Neural cell (in vitro differentiated cells): ENCODE measurements around the gene ZCCHC24. TPM values are rescaled to one million over a fixed set of nuclear protein-coding genes. Genes with fewer than 3 reads are reported as not detected.
"Not testable (repeated sequence)": the region's sequence is repeated elsewhere in the genome, so short reads cannot be mapped to it uniquely, and the experiment has no call there.

ENCODE experiments used
- H2AFZ ChIP-seq: fragments of 200-600, 300-800 bp; sonication (generic), shearing (Covaris generic); 2 replicates; pipeline ENCODE4 v1.6.0; 2014; ENCODE audit warnings: low read depth, mild to moderate bottlenecking, antibody characterized with exemption, low read length, moderate library complexity
- H3F3A ChIP-seq: fragments of 200-600 bp; shearing (Covaris generic); 2 replicates; pipeline ENCODE4 v1.6.1; 2016; ENCODE audit warnings: mild to moderate bottlenecking, moderate library complexity, mixed read lengths, antibody characterized with exemption, low read length; ENCODE audit not compliant: insufficient read depth, poor library complexity, severe bottlenecking
- H3K27ac ChIP-seq: fragments of 200-600, 300-800 bp; sonication (generic), shearing (Covaris generic); 2 replicates; pipeline ENCODE4 v1.5.1; 2014; ENCODE audit warnings: mild to moderate bottlenecking, low read length, moderate library complexity
- H3K27me3 ChIP-seq: fragments of 300-800, 200-600 bp; sonication (generic), shearing (Covaris generic); 2 replicates; pipeline ENCODE4 v1.6.0; 2014; ENCODE audit warnings: mild to moderate bottlenecking, low read depth, low read length, moderate library complexity; ENCODE audit not compliant: insufficient read depth
- H3K36me3 ChIP-seq: fragments of 300-800, 200-600 bp; sonication (generic), shearing (Covaris generic); 2 replicates; pipeline ENCODE4 v1.5.1; 2014; ENCODE audit warnings: mild to moderate bottlenecking, antibody characterized with exemption, low read length, moderate library complexity; ENCODE audit not compliant: insufficient read depth
- H3K4me2 ChIP-seq: fragments of 300-800, 200-600 bp; sonication (generic), shearing (Covaris generic); 2 replicates; pipeline ENCODE4 v1.6.0; 2014; ENCODE audit warnings: mild to moderate bottlenecking, low read length
- H3K4me3 ChIP-seq: fragments of 300-800, 200-600 bp; sonication (generic), shearing (Covaris generic); 2 replicates; pipeline ENCODE4 v1.5.1; 2014; ENCODE audit warnings: mild to moderate bottlenecking, low read length, moderate library complexity
- H3K79me2 ChIP-seq: fragments of 200-600 bp; shearing (Covaris generic); replicated peaks from 2 replicates; pipeline ENCODE4 v1.6.0; 2014; ENCODE audit warnings: mild to moderate bottlenecking, low read length, moderate library complexity; ENCODE audit not compliant: insufficient read depth
- H3K9ac ChIP-seq: fragments of 300-800, 200-600 bp; sonication (generic), shearing (Covaris generic); 2 replicates; pipeline ENCODE4 v1.6.1; 2016; ENCODE audit warnings: mild to moderate bottlenecking, low read length, mixed read lengths
- H3K9me2 ChIP-seq: fragments of 200-600 bp; shearing (Covaris generic); 2 replicates; pipeline ENCODE4 v1.6.1; 2016; ENCODE audit warnings: mild to moderate bottlenecking, low read length, mixed read lengths; ENCODE audit not compliant: insufficient read depth
- H3K9me3 ChIP-seq: fragments of 200-600, 300-800 bp; sonication (generic), shearing (Covaris generic); 2 replicates; pipeline ENCODE4 v1.6.1; 2016; ENCODE audit warnings: mild to moderate bottlenecking, mixed run types, low read length, moderate library complexity, mixed read lengths
- H4K20me1 ChIP-seq: fragments of 200-600 bp; shearing (Covaris generic); 2 replicates; pipeline ENCODE4 v1.6.1; 2016; ENCODE audit warnings: mild to moderate bottlenecking, mixed run types; ENCODE audit not compliant: insufficient read depth
- CTCF ChIP-seq: fragments of 450-650 bp; IDR thresholded peaks from 2 replicates; pipeline ENCODE4 v1.5.1; 2014; ENCODE audit warnings: antibody characterized with exemption, mild to moderate bottlenecking, moderate library complexity; ENCODE audit not compliant: poor library complexity, severe bottlenecking
- EP300 ChIP-seq: fragments of 450-650 bp; conservative IDR thresholded peaks from 2 replicates; pipeline ENCODE4 v1.6.1; 2014; ENCODE audit warnings: antibody characterized with exemption, mild to moderate bottlenecking, moderate library complexity; ENCODE audit not compliant: poor library complexity, severe bottlenecking
- EZH2 ChIP-seq: fragments of 200-600, 300-800 bp; shearing (Covaris generic), sonication (generic); IDR thresholded peaks from 2 replicates; pipeline ENCODE4 v1.6.1; 2014; ENCODE audit warnings: antibody characterized with exemption, low read length, borderline replicate concordance, mild to moderate bottlenecking; ENCODE audit not compliant: insufficient read depth, poor library complexity, severe bottlenecking
- MXI1 ChIP-seq: fragments of 450-650 bp; conservative IDR thresholded peaks from 2 replicates; pipeline ENCODE4 v1.6.1; 2014; ENCODE audit warnings: antibody characterized with exemption, mild to moderate bottlenecking; ENCODE audit not compliant: poor library complexity, severe bottlenecking
- POLR2AphosphoS5 ChIP-seq: IDR thresholded peaks from 2 replicates; pipeline ENCODE4 v1.6.1; 2012
- RAD21 ChIP-seq: fragments of 450-650 bp; conservative IDR thresholded peaks from 2 replicates; pipeline ENCODE4 v1.6.1; 2014; ENCODE audit warnings: antibody characterized with exemption, mild to moderate bottlenecking, moderate library complexity
- REST ChIP-seq: IDR thresholded peaks from 2 replicates; pipeline ENCODE4 v1.6.1; 2012; ENCODE audit warnings: borderline replicate concordance
- SMC3 ChIP-seq: fragments of 450-650 bp; conservative IDR thresholded peaks from 2 replicates; pipeline ENCODE4 v1.6.1; 2014; ENCODE audit warnings: antibody characterized with exemption, mild to moderate bottlenecking, moderate library complexity; ENCODE audit not compliant: poor library complexity
- TAF1 ChIP-seq: IDR thresholded peaks from 2 replicates; pipeline ENCODE4 v1.6.1; 2012; ENCODE audit warnings: low read depth
- polyA plus RNA-seq: library from polyadenylated mRNA; depleted of rRNA; stranded (reverse); fragments of >200 nt; gene quantifications from 2 replicates; pipeline ENCODE4 v1.2.3, GENCODE V29; 2014

ZCCHC24 gene
- polyA plus RNA-seq, 1 donor from 2014 or later = not detected

DNA sequence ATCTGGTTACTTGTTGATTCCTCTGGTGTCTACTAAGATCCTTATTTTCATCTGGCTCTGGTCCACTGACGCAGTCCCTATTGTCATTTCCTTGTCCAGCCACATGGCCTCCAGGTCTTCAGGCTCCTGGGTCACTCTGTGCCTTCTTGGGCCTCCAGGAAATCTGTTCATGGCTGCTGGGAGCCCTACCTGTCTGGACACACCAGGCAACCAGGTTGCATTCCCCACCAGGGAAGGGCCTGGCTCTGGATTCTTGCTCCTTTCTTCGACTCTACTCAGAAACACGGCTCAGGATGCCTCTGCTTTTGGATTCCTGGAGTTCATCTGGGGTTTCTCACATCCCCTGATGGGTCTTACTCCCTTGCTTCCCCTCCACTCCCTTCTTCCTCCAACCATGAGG is 106.2 kb downstream of the ZCCHC24 start:
- Histone ChIP-seq H3K27ac (no peak overlapping the region), H3K79me2 (no peaks in the 10 kb centered on the region), H4K20me1 (no peaks in the 10 kb centered on the region), H3K9me2 (no peaks in the 10 kb centered on the region), H3K4me2 (no peak overlapping the region), H3K9ac (no peak overlapping the region), H3K27me3 (no peaks in the 10 kb centered on the region), H3K9me3 (no peaks in the 10 kb centered on the region), H3K36me3 (no peaks in the 10 kb centered on the region), H3F3A (no peaks in the 10 kb centered on the region), H3K4me3 (no peak overlapping the region), H2AFZ (no peak overlapping the region)
- TF ChIP-seq RAD21 = no peak
- TF ChIP-seq TAF1 = no peak
- TF ChIP-seq CTCF = no peak
- TF ChIP-seq EP300 = no peak
- no peak for TF ChIP-seq EZH2
- no peak for TF ChIP-seq SMC3
- TF ChIP-seq POLR2AphosphoS5 = no peak
- no peak for TF ChIP-seq REST
- TF ChIP-seq MXI1 = no peak

DNA sequence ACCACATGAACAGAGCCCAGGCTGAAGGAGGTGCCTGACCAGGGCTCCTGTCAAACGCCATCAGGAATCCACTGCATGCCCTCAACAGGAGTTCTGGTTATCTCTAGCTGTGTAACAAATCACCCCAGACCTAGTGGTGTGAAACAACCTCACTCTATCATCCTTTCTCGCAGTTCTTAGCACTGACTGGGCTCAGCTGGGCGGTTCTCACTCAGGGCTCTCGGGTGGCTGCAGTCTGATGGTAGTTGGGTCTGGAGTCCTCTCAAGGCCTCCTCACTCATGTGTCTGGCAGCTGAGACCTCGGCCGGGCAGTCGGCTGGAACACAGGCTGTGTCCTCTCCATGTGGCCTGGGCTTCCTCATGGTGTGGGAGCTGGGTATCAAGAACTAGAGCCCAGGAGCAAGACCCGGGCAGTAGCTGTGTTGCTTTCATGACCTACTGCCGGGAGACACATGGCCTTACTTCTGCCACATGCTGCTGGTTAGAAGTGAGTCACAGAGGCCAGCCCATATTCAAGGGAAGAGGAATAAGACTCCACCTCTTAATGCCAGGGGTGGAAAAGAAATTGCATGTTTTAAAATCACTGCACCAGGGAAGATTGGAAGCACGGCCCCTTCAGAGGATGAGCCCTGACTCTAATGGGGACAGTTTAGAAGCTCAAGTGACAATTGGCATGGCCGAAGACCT is 107.5 kb downstream of the ZCCHC24 start:
- not testable (repeated sequence) for H3K9ac ChIP-seq, H2AFZ ChIP-seq, H3K79me2 ChIP-seq, H3K27ac ChIP-seq, H3K9me3 ChIP-seq, H3K9me2 ChIP-seq, H3K4me2 ChIP-seq, H3K4me3 ChIP-seq, H3K36me3 ChIP-seq, H4K20me1 ChIP-seq, H3F3A ChIP-seq, H3K27me3 ChIP-seq

DNA sequence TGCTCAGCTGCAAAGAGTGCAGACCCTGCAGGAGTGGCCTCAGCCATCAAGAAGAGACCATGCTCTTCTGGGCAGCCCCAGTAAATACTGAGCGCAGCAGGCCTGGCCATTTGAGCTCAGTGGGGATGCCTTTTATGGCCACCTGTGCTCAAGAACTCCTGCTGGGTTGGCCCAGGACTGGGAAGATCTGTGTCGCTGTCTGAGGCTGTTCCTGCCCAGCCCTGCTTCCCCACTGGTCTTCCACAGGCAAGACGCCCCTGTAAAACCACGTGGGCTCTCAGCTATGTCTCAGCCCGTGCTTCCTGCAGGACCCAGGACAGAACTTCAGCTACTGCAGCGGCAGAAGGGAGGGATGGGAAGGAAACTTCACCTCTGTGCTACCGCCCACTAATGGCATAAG is 108.7 kb downstream of the ZCCHC24 start:
- Histone ChIP-seq H3K4me3 (no peak overlapping the region), H3K27ac (no peak overlapping the region), H3K79me2 (no peaks in the 10 kb centered on the region), H3K9ac (no peak overlapping the region), H3K9me2 (no peaks in the 10 kb centered on the region), H4K20me1 (no peaks in the 10 kb centered on the region), H3K4me2 (no peak overlapping the region), H3K36me3 (no peaks in the 10 kb centered on the region), H2AFZ (no peak overlapping the region), H3F3A (no peaks in the 10 kb centered on the region), H3K27me3 (no peaks in the 10 kb centered on the region), H3K9me3 (no peaks in the 10 kb centered on the region)
- TF ChIP-seq EP300 = no peak
- no peak for TF ChIP-seq SMC3
- TF ChIP-seq MXI1 = no peak
- no peak for TF ChIP-seq CTCF
- no peak for TF ChIP-seq RAD21
- no peak for TF ChIP-seq TAF1
- no peak for TF ChIP-seq POLR2AphosphoS5
- no peak for TF ChIP-seq REST
- no peak for TF ChIP-seq EZH2
